ENCODE data around the gene LYZL4.

Gene LYZL4

DNA sequence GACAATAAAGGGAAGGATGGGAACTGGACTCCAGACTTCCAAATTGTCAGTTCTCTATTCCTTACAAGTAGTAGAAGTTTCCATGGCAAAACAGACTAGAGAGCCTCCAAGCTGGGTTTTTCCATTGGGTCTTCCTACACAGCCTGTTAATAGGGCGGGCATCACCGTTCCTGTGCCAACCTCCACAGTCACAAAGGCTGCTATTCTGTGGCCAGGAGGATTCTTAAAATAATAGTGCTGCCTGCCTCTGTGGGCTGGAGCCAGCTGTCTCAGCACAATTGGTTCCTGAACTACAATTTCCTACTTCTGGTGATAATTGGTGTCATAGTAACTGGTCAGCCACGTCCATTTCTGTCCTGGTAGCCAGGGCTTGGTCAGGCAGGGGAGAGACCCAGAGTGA lies 38.6 kb downstream of the LYZL4 start:
- no peak for DNase-seq (ENCODE audit: low read depth)

GRCh38 chr3:42369832-42370231 lies 40.6 kb downstream of the LYZL4 start:
- DNase-seq (ENCODE audit: low read depth): no peak

DNA sequence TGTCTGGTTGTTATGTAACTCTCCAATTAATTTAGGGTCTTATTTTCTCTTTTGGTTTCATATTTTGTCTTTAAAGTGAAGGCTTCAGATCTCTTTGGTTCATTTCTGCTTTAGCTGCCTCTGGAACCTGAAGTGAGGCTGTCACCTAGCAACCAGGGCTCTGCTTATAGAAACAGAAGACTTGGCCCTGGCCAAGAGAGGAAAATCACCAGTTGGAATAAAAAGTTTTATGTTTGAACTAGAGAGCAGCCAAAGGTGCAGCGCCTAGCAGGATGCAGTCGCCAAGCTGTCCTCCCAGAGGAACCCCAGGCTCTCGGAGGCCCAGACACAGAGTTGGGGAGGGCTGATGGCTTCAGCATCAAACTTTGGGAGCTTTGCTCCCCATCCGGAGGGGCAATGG lies 41.1 kb downstream of the LYZL4 start:
- DNase-seq (ENCODE audit: low read depth): no peak

DNA sequence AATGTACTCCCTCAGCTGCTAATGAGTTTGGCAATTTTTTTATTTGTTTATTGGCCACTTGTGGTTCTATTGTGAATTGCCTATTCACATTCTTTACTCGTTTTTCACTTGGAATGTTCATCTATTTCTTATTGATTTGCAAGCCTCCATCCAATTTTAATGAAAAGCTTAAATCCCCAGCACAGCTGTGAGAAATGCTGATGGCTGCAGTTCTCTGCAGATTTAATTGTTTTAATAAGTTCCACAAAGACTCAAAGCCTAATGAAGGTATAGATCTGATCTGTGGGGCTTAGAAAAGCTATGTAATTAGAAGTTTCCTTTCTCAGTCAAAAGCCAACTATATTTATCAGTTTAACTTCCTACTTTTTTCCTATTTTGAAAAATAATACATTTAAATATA lies 41.5 kb downstream of the LYZL4 start:
- no peak for DNase-seq (ENCODE audit: low read depth)

DNA sequence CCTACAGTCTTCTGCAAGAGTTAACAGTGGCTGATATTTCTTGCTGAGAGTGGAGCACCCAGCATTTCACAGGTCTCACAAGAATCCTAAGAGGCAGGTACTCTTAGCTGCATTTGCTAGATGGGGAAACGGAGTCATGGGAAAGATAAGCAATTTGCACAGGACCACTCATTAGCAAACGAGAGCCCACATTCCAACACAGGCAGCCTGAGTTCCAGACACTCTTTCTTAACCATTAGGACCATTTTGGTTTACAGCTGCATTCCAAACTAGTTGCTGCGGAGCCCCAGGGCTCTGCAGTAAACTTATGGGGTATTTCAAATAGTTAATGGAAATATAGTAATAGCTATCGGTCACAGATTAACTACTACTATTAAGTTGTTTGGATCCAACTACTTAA lies 42.5 kb downstream of the LYZL4 start:
- no peak for DNase-seq (ENCODE audit: low read depth)

- no peak for DNase-seq (ENCODE audit: low read depth)
Observed at GRCh38 chr3:42366550-42366949, 43.9 kb downstream of the LYZL4 start.

- DNase-seq (ENCODE audit: low read depth): no peak
Observed at GRCh38 chr3:42357335-42357734, 53.1 kb downstream of the LYZL4 start.

DNA sequence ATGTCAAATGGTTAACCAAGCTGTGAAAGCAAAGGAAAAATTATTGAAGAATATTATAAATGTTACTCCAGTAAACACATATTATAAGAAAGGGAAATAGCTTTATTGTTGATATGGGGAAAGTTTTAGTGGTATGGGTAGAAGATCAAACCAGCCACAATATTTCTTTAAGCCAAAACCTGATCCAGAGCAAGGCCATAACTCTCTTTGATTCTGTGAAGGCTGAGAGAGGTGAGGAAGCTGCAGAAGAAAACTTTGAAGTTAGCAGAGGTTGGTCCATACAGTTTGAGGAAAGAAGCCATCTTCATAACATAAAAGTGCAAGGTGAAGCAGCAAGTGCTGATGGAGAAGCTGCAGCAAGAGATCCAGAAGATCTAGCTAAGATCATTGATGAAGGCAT lies 54.8 kb downstream of the LYZL4 start:
- no peak for DNase-seq (ENCODE audit: low read depth)

DNA sequence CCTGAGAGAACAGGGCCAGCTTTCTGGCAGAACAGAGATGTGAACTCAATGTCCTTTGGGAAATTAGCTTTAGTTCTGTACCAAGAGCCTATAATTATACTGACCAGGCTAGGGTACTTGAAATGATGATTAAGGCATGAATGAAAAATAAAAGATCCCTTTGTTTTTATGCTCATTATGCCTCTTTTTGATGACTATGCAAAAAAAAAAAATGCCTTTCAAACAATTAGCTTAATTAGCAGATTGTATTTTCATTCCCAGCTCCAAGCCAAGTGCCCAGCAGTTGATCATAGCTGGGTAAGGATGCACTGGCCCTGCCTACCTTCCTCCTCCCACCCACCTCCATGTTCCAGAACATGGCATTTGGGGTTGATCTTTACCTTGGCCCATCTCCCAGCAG lies 56.8 kb downstream of the LYZL4 start:
- DNase-seq (ENCODE audit: low read depth): no peak

- no peak for DNase-seq (ENCODE audit: low read depth)
Observed at GRCh38 chr3:42351207-42351606, 59.2 kb downstream of the LYZL4 start.

DNA sequence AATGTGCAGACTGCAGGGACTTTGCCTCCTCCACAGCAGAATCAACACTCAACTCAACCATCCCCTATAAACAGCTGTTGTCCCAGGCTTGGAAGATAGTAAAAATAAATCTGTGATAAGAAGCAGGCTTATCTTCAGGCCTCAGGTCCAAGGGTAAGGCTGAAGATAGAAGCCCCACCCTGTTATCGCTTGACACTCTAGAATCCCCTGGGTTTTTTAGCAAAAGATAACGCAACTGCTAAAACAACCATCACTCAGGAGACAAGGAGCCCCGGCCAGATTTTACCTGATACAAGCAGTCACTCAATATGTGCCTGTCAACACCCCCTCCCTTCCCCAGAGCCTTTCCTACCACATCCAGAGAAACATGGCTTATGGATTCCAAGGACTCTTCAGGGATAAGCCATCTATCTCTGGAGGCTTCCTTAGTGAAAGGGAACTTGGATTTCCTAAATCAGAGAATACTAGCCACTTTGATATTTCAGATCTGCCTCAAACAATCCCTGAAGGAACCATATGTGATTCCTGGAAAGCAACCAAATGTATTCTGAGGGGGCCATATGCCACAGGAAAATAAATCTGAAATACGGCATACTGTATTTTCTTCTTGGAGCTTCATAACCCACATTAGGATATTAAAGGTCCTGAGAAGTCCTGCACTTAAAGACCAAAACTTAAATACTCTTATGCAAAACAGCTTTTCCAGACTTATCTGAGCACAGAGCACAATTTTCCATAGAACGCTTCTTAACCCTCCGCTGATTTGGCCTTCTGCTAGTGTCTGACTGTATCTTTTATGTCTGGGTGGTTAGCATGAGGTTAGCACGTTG lies 60.4 kb downstream of the LYZL4 start:
- DNase-seq (ENCODE audit: low read depth): no peak

DNA sequence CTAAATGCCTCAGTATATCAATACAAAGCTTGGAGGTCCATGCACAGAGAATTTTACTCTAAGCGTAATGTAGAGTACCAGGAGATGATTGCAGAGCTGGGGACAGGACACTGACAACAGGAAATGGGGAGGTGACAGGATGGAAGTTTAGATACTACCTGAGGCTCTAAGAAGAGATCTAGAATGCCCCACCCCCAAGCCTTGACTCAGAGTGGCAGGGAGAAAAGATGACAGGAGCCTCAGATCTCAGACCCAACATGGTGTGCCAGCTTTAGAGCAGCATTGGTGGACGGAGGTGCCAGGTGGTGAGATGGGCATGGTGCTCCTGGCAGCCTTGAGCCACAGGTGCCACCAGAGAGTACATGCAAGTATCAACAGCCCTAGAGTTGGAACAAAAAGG lies 62.5 kb downstream of the LYZL4 start:
- DNase-seq (ENCODE audit: low read depth): no peak
